H1 (cell line): Measurements from ENCODE around the gene RNF111. TPM values are rescaled to one million over a fixed set of nuclear protein-coding genes. Genes with fewer than 3 reads are reported as not detected.
"Not testable (repeated sequence)": the region's sequence is repeated elsewhere in the genome, so short reads cannot be mapped to it uniquely, and the experiment has no call there.

Source experiments
- CTCF ChIA-PET: fragments of 300-600 bp; sonication (Branson Sonifier 250); formaldehyde crosslinking; loops from one replicate; lab custom pipeline; 2021; ENCODE audit not compliant: partially characterized antibody; lab: Charles Lee
- POLR2A ChIA-PET: fragments of 300-600 bp; sonication (Branson Sonifier 250); formaldehyde crosslinking; loops from one replicate; lab custom pipeline; 2021; ENCODE audit warnings: inconsistent platforms; ENCODE audit not compliant: partially characterized antibody; lab: Charles Lee
- DNase-seq, 2 experiments: peaks; one replicate each; pipeline versions ENCODE4 v3.0.0 to v3.0.0-alpha.2; 2010 to 2022; ENCODE audit warnings: low spot score in 2 of 2, low read depth in 1 of 2, mixed read lengths in 1 of 2
- FAIRE-seq: peaks from 2 replicates; lab custom pipeline; 2011; peaks lifted over from hg19 to GRCh38; lab: Jason Lieb, UNC
- H2AFZ ChIP-seq: 2 replicates; pipeline ENCODE4 v1.8.1; 2012; ENCODE audit warnings: low read length, inconsistent platforms
- H2AK5ac ChIP-seq: 2 replicates; pipeline ENCODE4 v1.6.1; 2013; ENCODE audit warnings: low read depth, low read length
- H2BK120ac ChIP-seq: replicated peaks from 2 replicates; pipeline ENCODE3; 2013; ENCODE audit warnings: low read depth, low read length, inconsistent platforms
- H2BK12ac ChIP-seq: 2 replicates; pipeline ENCODE4 v1.6.1; 2013; ENCODE audit warnings: low read depth, low read length
- H2BK15ac ChIP-seq: 2 replicates; pipeline ENCODE4 v1.6.1; 2013; ENCODE audit warnings: low read length
- H2BK20ac ChIP-seq: 2 replicates; pipeline ENCODE4 v1.6.1; 2013; ENCODE audit warnings: low read length
- H2BK5ac ChIP-seq: 2 replicates; pipeline ENCODE4 v1.6.1; 2013; ENCODE audit warnings: low read depth, low read length
- H3K14ac ChIP-seq: 2 replicates; pipeline ENCODE4 v1.6.1; 2013; ENCODE audit warnings: inconsistent platforms; ENCODE audit not compliant: insufficient read length
- H3K18ac ChIP-seq: 2 replicates; pipeline ENCODE4 v1.6.1; 2013; ENCODE audit warnings: low read length; ENCODE audit errors: extremely low read depth
- H3K23ac ChIP-seq: 2 replicates; pipeline ENCODE4 v1.6.1; 2013; ENCODE audit warnings: inconsistent platforms; ENCODE audit not compliant: insufficient read length
- H3K23me2 ChIP-seq: 2 replicates; pipeline ENCODE4 v1.6.1; 2013; ENCODE audit warnings: low read depth, low read length
- H3K27ac ChIP-seq: 2 replicates; pipeline ENCODE4 v1.6.1; 2011; ENCODE audit warnings: low read depth, low read length, inconsistent platforms
- H3K27me3 ChIP-seq, 4 experiments: replicated peaks in 1 of 4; 1 replicate in 1 of 4; 2 replicates in 3 of 4; pipeline versions ENCODE4 v1.6.1 to v1.8.1; 2011 to 2013; ENCODE audit warnings: low read length in 3 of 4, mild to moderate bottlenecking in 3 of 4, inconsistent platforms in 2 of 4, mixed read lengths in 2 of 4, moderate library complexity in 1 of 4; ENCODE audit not compliant: control insufficient read depth in 3 of 4, insufficient read depth in 3 of 4; ENCODE audit errors: extremely low read depth in 1 of 4
- H3K36me3 ChIP-seq, 4 experiments: 2 replicates each; pipeline versions ENCODE4 v1.6.1 to v1.8.1; 2011 to 2013; ENCODE audit warnings: mild to moderate bottlenecking in 4 of 4, low read length in 3 of 4, moderate library complexity in 2 of 4, control low read depth in 1 of 4, inconsistent platforms in 1 of 4; ENCODE audit not compliant: insufficient read depth in 4 of 4, control insufficient read depth in 2 of 4
- H3K4ac ChIP-seq: replicated peaks from 2 replicates; pipeline ENCODE3; 2013; ENCODE audit warnings: low read length, low read depth, mixed read lengths, inconsistent platforms; ENCODE audit not compliant: insufficient read length
- H3K4me1 ChIP-seq, 4 experiments: replicated peaks in 1 of 4; 1 replicate in 1 of 4; 2 replicates in 3 of 4; pipeline versions ENCODE4 v1.6.1 to v1.8.1; 2011 to 2013; ENCODE audit warnings: low read length in 3 of 4, inconsistent platforms in 2 of 4, mixed read lengths in 1 of 4; ENCODE audit not compliant: insufficient read depth in 4 of 4, control insufficient read depth in 3 of 4
- H3K4me2 ChIP-seq, 2 experiments: 2 replicates each; pipeline versions ENCODE4 v1.6.1 to v1.8.1; 2011 to 2013; ENCODE audit warnings: low read depth in 2 of 2, low read length in 2 of 2, control low read depth in 1 of 2, inconsistent platforms in 1 of 2, mild to moderate bottlenecking in 1 of 2; ENCODE audit not compliant: insufficient read depth in 1 of 2
- H3K4me3 ChIP-seq, 4 experiments: fragments of 200-600, 300-600 bp in 1 of 4; sonication (generic), shearing (Covaris generic), sonication (Bioruptor Twin) in 1 of 4; 2 replicates each; pipeline versions ENCODE4 v1.5.1 to v1.8.1; 2011 to 2016; ENCODE audit warnings: low read length in 4 of 4, low read depth in 3 of 4, control low read depth in 2 of 4, inconsistent platforms in 2 of 4, mild to moderate bottlenecking in 2 of 4, mixed read lengths in 1 of 4, moderate library complexity in 1 of 4; ENCODE audit not compliant: insufficient read depth in 2 of 4; ENCODE audit errors: extremely low read depth in 1 of 4
- H3K56ac ChIP-seq: replicated peaks from 2 replicates; pipeline ENCODE3; 2013; ENCODE audit warnings: low read depth, mild to moderate bottlenecking, mixed read lengths, low read length, inconsistent platforms; ENCODE audit not compliant: insufficient read length
- H3K79me1 ChIP-seq: 2 replicates; pipeline ENCODE4 v1.6.1; 2013; ENCODE audit warnings: low read depth, low read length, control low read depth
- H3K79me2 ChIP-seq, 2 experiments: 2 replicates each; pipeline versions ENCODE4 v1.6.1 to v1.8.1; 2012 to 2013; ENCODE audit warnings: low read length in 2 of 2, mild to moderate bottlenecking in 2 of 2, inconsistent platforms in 1 of 2; ENCODE audit not compliant: insufficient read depth in 2 of 2, control insufficient read depth in 1 of 2
- H3K9ac ChIP-seq, 4 experiments: replicated peaks in 1 of 4; 1 replicate in 1 of 4; 2 replicates in 3 of 4; pipeline versions ENCODE4 v1.6.1 to v1.8.1; 2011 to 2013; ENCODE audit warnings: low read depth in 3 of 4, low read length in 3 of 4, control low read depth in 2 of 4, mild to moderate bottlenecking in 2 of 4, moderate library complexity in 2 of 4, inconsistent platforms in 1 of 4; ENCODE audit errors: extremely low read depth in 1 of 4
- H3K9me3 ChIP-seq, 2 experiments: 2 replicates each; pipeline versions ENCODE4 v1.6.1 to v1.8.1; 2012 to 2013; ENCODE audit warnings: mild to moderate bottlenecking in 2 of 2, moderate library complexity in 2 of 2, control low read depth in 1 of 2, inconsistent platforms in 1 of 2, low read depth in 1 of 2, low read length in 1 of 2, mixed read lengths in 1 of 2; ENCODE audit not compliant: insufficient read depth in 2 of 2
- H4K20me1 ChIP-seq, 2 experiments: replicated peaks in 1 of 2; 2 replicates each; pipeline versions ENCODE3 to v1.8.1; 2011 to 2013; ENCODE audit warnings: inconsistent platforms in 2 of 2, low read length in 2 of 2, mild to moderate bottlenecking in 1 of 2; ENCODE audit not compliant: insufficient read depth in 2 of 2, control insufficient read depth in 1 of 2
- H4K5ac ChIP-seq: 2 replicates; pipeline ENCODE4 v1.6.1; 2013; ENCODE audit warnings: low read length, low read depth, mixed read lengths, inconsistent platforms; ENCODE audit not compliant: insufficient read length
- H4K8ac ChIP-seq: 2 replicates; pipeline ENCODE4 v1.8.0; 2013; ENCODE audit warnings: mild to moderate bottlenecking, moderate library complexity, low read length, inconsistent platforms; ENCODE audit not compliant: insufficient read depth; ENCODE audit errors: extremely low read depth
- H4K91ac ChIP-seq: replicated peaks from 2 replicates; pipeline ENCODE3; 2013; ENCODE audit warnings: low read length, mixed read lengths, inconsistent platforms; ENCODE audit not compliant: insufficient read length
- RAD21 ChIP-seq, 2 experiments: IDR thresholded peaks in 1 of 2; conservative IDR thresholded peaks in 1 of 2; 2 replicates each; pipeline ENCODE4 v1.6.1; 2011; ENCODE audit warnings: low read depth in 2 of 2, low read length in 2 of 2, improper control_type of control experiment in 1 of 2, inconsistent platforms in 1 of 2, mild to moderate bottlenecking in 1 of 2, moderate library complexity in 1 of 2
- WGBS, 2 experiments: shearing (Covaris generic) in 1 of 2; methylation state at CpG; one replicate each; pipeline versions ENCODE4 v1.1.6 to v1.1.7; 2013 to 2015; ENCODE audit warnings: low lambda C conversion rate in 2 of 2, mixed read lengths in 2 of 2, inconsistent platforms in 1 of 2, low coverage in 1 of 2, missing lambda C conversion rate in 1 of 2; ENCODE audit not compliant: insufficient replicate concordance in 2 of 2, insufficient coverage in 1 of 2, insufficient read length in 1 of 2; ENCODE audit errors: extremely low coverage in 1 of 2, missing lambda C conversion rate in 1 of 2; 5-methylcytosine and 5-hydroxymethylcytosine counted together
- polyA plus RNA-seq, 7 experiments: library from polyadenylated mRNA; depleted of rRNA in 3 of 7; stranded (reverse) in 5 of 7; unstranded in 2 of 7; fragments of >200 nt in 5 of 7; fragments of 200-250 nt in 2 of 7; gene quantifications; 1 replicate in 5 of 7; 2 replicates in 1 of 7; 4 replicates in 1 of 7; pipeline versions ENCODE4 v1.2.1 to v1.2.3, GENCODE V29; 2011 to 2013; ENCODE audit warnings: missing spikeins in 2 of 7, mixed read lengths in 2 of 7
- total RNA-seq: library from RNA; stranded (reverse); fragmentation: NEBNext Ultra II Directional; extraction: Animal tissue kit (Norgen Biotek cat#: 25700); gene quantifications from 2 replicates; pipeline ENCODE4 v1.2.1, GENCODE V29; 2021
- TF ChIP-seq, protein P1 (sequence below), 3 experiments: IDR thresholded peaks; 1 replicate in 2 of 3; 2 replicates in 1 of 3; pipeline versions ENCODE4 v1.5.1 to v1.6.1; 2011; ENCODE audit warnings: low read length in 3 of 3, mild to moderate bottlenecking in 3 of 3, inconsistent platforms in 2 of 3, low read depth in 1 of 3, moderate library complexity in 1 of 3; ENCODE audit not compliant: insufficient read depth in 1 of 3; ENCODE audit errors: control extremely low read depth in 1 of 3

RNF111 gene
- total and polyA plus RNA-seq, 2 of the 8 experiments (the other 6 are each of a cell fraction or from before 2014, with no cell fraction given): 18.5 to 26.6 TPM

- H2BK12ac ChIP-seq, H3K27ac ChIP-seq: not testable (repeated sequence)
- peak; percentile 43 to 62; a peak in 3 of 4 replicates for TF ChIP-seq RAD21 (IDR thresholded peaks at IDR 0.05 in 1 of 2, conservative IDR thresholded peaks at IDR 0.05 in 1 of 2; ENCODE audit: low read depth in 2 of 2, low read length in 2 of 2)
- TF ChIP-seq, protein P1, sequence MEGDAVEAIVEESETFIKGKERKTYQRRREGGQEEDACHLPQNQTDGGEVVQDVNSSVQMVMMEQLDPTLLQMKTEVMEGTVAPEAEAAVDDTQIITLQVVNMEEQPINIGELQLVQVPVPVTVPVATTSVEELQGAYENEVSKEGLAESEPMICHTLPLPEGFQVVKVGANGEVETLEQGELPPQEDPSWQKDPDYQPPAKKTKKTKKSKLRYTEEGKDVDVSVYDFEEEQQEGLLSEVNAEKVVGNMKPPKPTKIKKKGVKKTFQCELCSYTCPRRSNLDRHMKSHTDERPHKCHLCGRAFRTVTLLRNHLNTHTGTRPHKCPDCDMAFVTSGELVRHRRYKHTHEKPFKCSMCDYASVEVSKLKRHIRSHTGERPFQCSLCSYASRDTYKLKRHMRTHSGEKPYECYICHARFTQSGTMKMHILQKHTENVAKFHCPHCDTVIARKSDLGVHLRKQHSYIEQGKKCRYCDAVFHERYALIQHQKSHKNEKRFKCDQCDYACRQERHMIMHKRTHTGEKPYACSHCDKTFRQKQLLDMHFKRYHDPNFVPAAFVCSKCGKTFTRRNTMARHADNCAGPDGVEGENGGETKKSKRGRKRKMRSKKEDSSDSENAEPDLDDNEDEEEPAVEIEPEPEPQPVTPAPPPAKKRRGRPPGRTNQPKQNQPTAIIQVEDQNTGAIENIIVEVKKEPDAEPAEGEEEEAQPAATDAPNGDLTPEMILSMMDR (IDR thresholded peaks at IDR 0.05; ENCODE audit: control extremely low read depth in 1 of 3, insufficient read depth in 1 of 3, low read depth in 1 of 3, low read length in 3 of 3): peak; percentile 28 to 45 (median 34); a peak in 3 of 4 replicates
- TF ChIP-seq, all 59 proteins: peak for 2; not testable (repeated sequence) for 57
Measured at GRCh38 chr15:59144594-59144993, 157.1 kb downstream of the RNF111 start.

More at GRCh38 chr15:59144594-59144993, 157.1 kb downstream of the RNF111 start:
- H2BK120ac ChIP-seq, FAIRE-seq, H3K9me3 ChIP-seq, H4K20me1 ChIP-seq, H3K23me2 ChIP-seq, H3K23ac ChIP-seq, H4K5ac ChIP-seq, H2BK20ac ChIP-seq, DNase-seq, H3K4me2 ChIP-seq, H3K79me2 ChIP-seq, H2AK5ac ChIP-seq, H3K4me1 ChIP-seq, H3K79me1 ChIP-seq, H2BK15ac ChIP-seq, POLR2A ChIA-PET, H2AFZ ChIP-seq, H3K56ac ChIP-seq, H4K91ac ChIP-seq, H3K4ac ChIP-seq, H3K14ac ChIP-seq, H3K9ac ChIP-seq, H3K27me3 ChIP-seq, H4K8ac ChIP-seq, H3K4me3 ChIP-seq, H3K18ac ChIP-seq, H2BK5ac ChIP-seq: not testable (repeated sequence)
- CTCF ChIA-PET: interaction anchor here (0.7 to 1.4 kb wide), 8 partner anchors 13 to 388 kb away, joined by 3 to 6 read pairs (median 3); no protein-coding TSS in a partner anchor
- 86% methylated on average over 9 of the region's 10 CpGs; no CpG with 5 or more reads in 1 of the 2 experiments for WGBS, 2 experiments
- H3K36me3 ChIP-seq: peaks cover 4 to 23% (median 4%) of the 10 kb centered on the region in 4 experiments; a peak in 6 of 8 replicates
